ENCODE measurements around the gene ARRDC2. TPM values are rescaled to one million over a fixed set of nuclear protein-coding genes. Genes with fewer than 3 reads are reported as not detected.
A peak's percentile ranks its signal among the peaks of the same experiment; 100 is the strongest.

Gene ARRDC2
- total RNA-seq, 1 donor from 2014 or later = 2.8 TPM

GRCh38 chr19:17997969-17998826, 9.8 kb upstream of the ARRDC2 start:
- TF ChIP-seq, protein P1, sequence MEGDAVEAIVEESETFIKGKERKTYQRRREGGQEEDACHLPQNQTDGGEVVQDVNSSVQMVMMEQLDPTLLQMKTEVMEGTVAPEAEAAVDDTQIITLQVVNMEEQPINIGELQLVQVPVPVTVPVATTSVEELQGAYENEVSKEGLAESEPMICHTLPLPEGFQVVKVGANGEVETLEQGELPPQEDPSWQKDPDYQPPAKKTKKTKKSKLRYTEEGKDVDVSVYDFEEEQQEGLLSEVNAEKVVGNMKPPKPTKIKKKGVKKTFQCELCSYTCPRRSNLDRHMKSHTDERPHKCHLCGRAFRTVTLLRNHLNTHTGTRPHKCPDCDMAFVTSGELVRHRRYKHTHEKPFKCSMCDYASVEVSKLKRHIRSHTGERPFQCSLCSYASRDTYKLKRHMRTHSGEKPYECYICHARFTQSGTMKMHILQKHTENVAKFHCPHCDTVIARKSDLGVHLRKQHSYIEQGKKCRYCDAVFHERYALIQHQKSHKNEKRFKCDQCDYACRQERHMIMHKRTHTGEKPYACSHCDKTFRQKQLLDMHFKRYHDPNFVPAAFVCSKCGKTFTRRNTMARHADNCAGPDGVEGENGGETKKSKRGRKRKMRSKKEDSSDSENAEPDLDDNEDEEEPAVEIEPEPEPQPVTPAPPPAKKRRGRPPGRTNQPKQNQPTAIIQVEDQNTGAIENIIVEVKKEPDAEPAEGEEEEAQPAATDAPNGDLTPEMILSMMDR (IDR thresholded peaks at IDR 0.05; ENCODE audit: unreplicated experiment) = peak; percentile 27
- Mint-ChIP-seq H3K4me3 (ENCODE audit: unreplicated experiment) (no peak overlapping the region), H3K27ac (ENCODE audit: unreplicated experiment) (no peak overlapping the region), H3K36me3 (ENCODE audit: low read depth, unreplicated experiment) (peaks cover 4% of the 10 kb centered on the region), H3K27me3 (ENCODE audit: unreplicated experiment) (peaks cover 4% of the 10 kb centered on the region), H3K4me1 (ENCODE audit: unreplicated experiment) (peaks cover 5% of the 10 kb centered on the region), H3K9me3 (ENCODE audit: unreplicated experiment) (no peaks in the 10 kb centered on the region)
- peak; percentile 44 for DNase-seq (ENCODE audit: low spot score)

GRCh38 chr19:17998827-17999150, 9.2 kb upstream of the ARRDC2 start:
- no peak for DNase-seq (ENCODE audit: low spot score)
- H3K9me3 Mint-ChIP-seq (ENCODE audit: unreplicated experiment) = no peaks in the 10 kb centered on the region
- TF ChIP-seq, protein P1 (IDR thresholded peaks at IDR 0.05; ENCODE audit: unreplicated experiment) = no peak
- peaks cover 5% of the 10 kb centered on the region for H3K4me1 Mint-ChIP-seq (ENCODE audit: unreplicated experiment)
- peak overlapping the region; percentile 10 for H3K4me3 Mint-ChIP-seq (ENCODE audit: unreplicated experiment)
- H3K36me3 Mint-ChIP-seq (ENCODE audit: low read depth, unreplicated experiment) = peaks cover 4% of the 10 kb centered on the region
- H3K27ac Mint-ChIP-seq (ENCODE audit: unreplicated experiment) = no peak overlapping the region
- H3K27me3 Mint-ChIP-seq (ENCODE audit: unreplicated experiment) = peaks cover 4% of the 10 kb centered on the region

- peak overlapping the region; percentile 87 for H3K4me3 Mint-ChIP-seq (ENCODE audit: unreplicated experiment)
These were observed 8.1 kb upstream of the ARRDC2 start for GRCh38 chr19:17999684-18000479.

GRCh38 chr19:18000480-18000914, 7.5 kb upstream of the ARRDC2 start:
- Mint-ChIP-seq H3K4me3 (ENCODE audit: unreplicated experiment) (peak overlapping the region; percentile 87), H3K36me3 (ENCODE audit: low read depth, unreplicated experiment) (peaks cover 4% of the 10 kb centered on the region), H3K4me1 (ENCODE audit: unreplicated experiment) (peaks cover 5% of the 10 kb centered on the region), H3K27me3 (ENCODE audit: unreplicated experiment) (peaks cover 4% of the 10 kb centered on the region), H3K27ac (ENCODE audit: unreplicated experiment) (no peak overlapping the region), H3K9me3 (ENCODE audit: unreplicated experiment) (no peaks in the 10 kb centered on the region)
- TF ChIP-seq, protein P1 (IDR thresholded peaks at IDR 0.05; ENCODE audit: unreplicated experiment) = no peak
- no peak for DNase-seq (ENCODE audit: low spot score)

More at GRCh38 chr19:17999684-18000479, 8.1 kb upstream of the ARRDC2 start:
- H3K4me1 Mint-ChIP-seq (ENCODE audit: unreplicated experiment) = peaks cover 5% of the 10 kb centered on the region
- H3K9me3 Mint-ChIP-seq (ENCODE audit: unreplicated experiment) = no peaks in the 10 kb centered on the region
- peaks cover 4% of the 10 kb centered on the region for H3K36me3 Mint-ChIP-seq (ENCODE audit: low read depth, unreplicated experiment)
- TF ChIP-seq, protein P1 (IDR thresholded peaks at IDR 0.05; ENCODE audit: unreplicated experiment) = no peak
- no peak for DNase-seq (ENCODE audit: low spot score)
- H3K27ac Mint-ChIP-seq (ENCODE audit: unreplicated experiment) = no peak overlapping the region
- peaks cover 4% of the 10 kb centered on the region for H3K27me3 Mint-ChIP-seq (ENCODE audit: unreplicated experiment)

All from endothelial cell (in vitro differentiated cells).